Activated T-cell treated with anti-CD3 and anti-CD28 coated beads for 24 hours (primary cell): ENCODE results near the gene CDKN2B-AS1.

Experiments
- DNase-seq: peaks from one replicate; pipeline ENCODE4 v3.0.0-alpha.2; 2020; ENCODE audit warnings: low read depth

The CDKN2B-AS1 gene

GRCh38 chr9:22005702-22006606, 11.4 kb downstream of the CDKN2B-AS1 start:
- no peak for DNase-seq

DNA sequence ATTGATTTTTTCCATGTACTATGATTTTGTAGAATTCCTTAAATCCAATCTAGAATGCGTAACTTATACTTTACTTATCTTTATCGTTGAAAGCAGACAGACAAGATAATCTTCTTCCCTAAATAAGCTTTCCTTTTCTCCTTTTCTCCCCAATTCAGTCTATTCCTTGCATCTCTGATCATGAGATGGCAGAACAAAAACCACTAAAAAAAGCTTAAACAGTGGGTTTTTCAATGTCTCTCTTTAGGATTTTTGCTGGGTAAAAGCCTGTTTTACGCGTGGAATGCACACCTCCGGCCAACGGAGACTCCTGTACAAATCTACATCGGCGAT, 13.8 kb downstream of the CDKN2B-AS1 start:
- DNase-seq, result no peak

- DNase-seq, result peak; percentile 46
These were observed 14.3 kb downstream of the CDKN2B-AS1 start, which contains the start of gene CDKN2B for GRCh38 chr9:22008717-22009505. CDKN2B (minus strand) TSS chr9:22009305; CDS start chr9:22008953, 352 bp downstream.

DNA sequence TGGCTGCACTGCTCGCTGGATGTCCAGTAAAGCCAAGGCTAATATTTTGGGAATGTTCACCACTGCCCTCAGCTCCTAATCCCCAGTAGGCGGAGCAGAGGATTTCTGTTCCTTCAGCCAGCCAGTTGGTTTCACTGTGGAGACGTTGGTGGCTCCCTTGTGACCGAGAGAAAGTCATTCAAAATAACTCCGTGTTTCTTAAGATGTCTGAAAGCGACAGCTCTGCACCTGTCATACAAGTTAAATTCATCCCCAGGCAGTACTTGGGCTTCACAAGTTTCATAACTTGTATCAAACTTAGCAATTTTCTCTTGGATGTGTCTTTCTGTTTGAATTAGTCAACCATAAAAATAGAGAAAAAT, 14.9 kb downstream of the CDKN2B-AS1 start:
- DNase-seq, result no peak

DNA sequence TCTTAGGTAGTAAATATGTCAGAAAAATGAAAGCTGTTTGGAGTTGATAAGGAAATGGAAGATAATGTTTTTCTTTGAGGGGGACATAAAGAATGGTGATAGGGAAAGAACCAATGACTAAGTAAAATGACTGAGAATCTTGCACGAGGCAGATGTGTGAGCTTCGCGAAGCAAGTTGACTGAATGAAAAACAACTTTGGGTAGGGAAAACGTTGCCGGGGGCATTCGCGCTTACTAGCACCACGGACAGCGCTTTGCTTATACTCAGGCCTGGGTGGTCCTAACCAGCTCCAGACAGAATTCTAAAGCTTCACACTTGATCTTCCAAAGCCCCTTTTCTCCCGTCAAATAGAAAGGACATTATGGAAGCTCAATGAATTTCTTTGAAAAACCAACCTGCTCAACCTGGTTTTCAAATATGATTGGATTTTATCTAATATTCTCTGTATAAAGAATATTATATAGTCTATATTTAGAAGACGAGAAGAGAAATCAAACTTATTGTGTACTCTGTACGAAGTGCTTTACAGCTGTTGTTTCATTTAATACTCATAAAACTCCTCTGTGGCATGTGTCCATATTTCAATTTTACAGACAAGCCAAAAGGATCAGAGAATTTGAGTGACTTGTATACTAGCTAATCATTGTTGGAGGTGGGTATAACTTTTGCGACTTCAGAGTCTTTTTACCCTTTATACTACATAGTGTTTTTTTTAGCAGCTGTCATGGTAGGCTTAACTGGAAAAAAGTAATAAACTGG, 16.5 kb downstream of the CDKN2B-AS1 start:
- DNase-seq, result no peak

DNA sequence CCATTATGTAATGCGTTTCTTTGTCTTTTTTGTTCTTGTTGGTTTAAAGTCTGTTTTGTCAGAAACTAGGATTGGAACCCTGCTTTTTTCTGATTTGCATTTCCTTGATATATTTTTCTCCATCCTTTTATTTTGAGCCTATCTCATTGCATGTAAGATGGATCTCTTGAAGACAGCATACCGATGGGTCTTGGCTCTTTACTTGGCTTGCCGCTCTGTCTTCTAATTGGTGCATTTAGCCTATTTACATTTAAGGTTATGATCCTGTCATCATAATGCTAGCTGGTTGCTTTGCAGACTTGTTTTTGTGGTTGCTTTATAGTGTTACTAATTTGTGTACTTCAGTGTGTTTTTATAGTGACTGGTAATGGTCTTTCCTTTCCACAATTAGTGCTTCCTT, 27.8 kb downstream of the CDKN2B-AS1 start:
- no peak for DNase-seq

- no peak for DNase-seq
These were observed 32.1 kb downstream of the CDKN2B-AS1 start for GRCh38 chr9:22026696-22027095.

DNA sequence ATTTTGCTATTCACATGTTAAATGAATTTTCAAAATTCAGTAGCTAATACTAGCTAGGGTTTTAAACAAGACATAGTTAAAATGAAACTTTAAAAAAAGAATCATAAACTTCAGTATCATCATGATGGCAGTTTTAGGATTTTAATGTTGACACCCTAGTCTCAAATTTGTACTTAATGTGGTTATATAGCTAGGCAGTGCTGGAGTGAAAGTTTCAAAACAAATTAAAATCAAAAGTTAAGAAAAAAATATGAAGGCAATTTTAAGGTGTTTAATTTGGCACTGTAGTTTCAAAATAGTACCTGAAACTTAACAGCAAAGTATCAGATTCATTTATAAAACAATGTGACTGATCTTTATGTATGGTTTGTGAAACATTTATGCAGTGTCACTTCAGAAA, 33.8 kb downstream of the CDKN2B-AS1 start:
- DNase-seq, result no peak

DNA sequence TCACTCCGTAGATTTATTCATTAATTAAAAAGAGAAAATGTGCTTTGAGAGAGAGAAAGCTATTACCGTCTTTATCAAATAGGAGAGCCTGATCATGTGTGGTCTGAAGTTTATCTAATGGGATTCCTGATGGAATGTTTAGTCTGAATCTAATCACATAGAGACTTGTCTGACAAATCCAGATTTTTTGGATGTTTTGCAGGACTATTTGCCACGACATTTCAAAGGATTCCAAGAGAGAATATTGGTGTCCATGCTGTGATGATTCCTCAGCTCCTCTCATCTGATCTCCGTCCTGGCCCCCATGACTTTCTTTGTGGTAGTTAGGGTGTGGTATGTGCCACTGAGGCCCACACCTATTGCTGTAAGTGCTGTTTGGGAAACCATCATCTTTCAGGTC, 34.6 kb downstream of the CDKN2B-AS1 start:
- DNase-seq, result no peak

GRCh38 chr9:22030101-22030598, 35.6 kb downstream of the CDKN2B-AS1 start:
- DNase-seq, result no peak

- DNase-seq, result no peak
These were observed 37.2 kb downstream of the CDKN2B-AS1 start for GRCh38 chr9:22031655-22032411.

DNA sequence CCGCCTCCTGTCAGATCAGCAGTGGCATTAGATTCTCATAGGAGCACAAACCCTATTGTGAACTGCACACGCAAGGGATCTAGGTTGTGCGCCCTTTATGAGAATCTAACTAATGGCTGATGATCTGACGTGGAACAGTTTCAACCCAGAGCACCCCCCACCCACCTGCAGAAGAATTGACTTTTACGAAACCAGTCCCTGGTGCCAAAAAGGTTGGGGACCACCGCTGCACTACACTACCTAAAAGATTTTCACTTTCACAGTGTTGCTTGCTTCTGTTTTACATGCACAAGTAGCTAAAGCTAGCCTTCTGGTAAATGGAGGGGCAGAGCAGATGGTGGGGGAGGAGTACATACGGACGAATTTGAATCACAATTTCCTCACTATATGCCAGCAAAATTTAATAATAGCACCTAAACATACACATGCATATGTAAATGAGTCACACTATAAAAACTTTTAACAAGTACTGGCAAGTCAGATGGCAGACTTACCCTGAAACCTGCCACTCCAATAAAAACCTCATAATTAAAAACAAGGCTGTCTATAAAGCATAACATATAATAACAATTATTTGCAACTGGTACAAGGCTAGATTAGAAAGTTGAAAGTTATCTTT, 38.5 kb downstream of the CDKN2B-AS1 start:
- no peak for DNase-seq

- DNase-seq, result no peak
These were observed 41.0 kb downstream of the CDKN2B-AS1 start for GRCh38 chr9:22035591-22036011.

DNA sequence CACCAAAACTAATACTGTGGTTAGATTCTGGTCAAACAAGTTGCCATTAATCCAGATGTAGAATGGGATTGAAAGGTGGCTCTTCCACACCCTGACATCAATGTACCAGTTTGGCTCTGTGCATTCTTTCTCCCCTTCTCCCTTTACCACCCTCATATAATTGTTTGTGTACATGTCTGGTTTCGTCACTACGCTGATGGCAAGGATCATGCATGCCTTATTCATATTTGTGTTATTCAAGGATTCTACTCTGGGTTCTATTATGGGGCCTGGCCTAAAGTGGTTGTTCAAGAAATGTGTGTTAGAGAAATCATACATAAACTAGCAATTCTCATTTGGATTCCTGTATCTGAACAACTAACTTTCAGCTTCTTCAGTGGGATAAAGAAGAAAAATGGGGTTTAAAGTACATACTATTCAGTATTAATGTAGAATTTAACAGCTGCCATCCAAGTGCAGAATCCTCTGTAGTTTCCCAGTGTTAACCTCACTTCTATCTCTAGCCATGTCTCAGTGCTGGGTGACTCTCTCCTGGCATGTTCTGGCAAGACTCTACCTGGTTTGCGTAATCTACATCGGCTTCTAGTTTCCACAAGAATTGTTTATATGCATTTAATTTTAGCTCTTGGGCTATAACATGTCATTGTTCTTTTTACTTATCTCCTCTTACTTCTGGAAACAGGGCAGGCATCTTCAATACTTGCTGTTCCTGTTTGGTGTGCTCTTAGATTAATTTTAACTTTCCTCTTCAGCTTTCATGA, 42.5 kb downstream of the CDKN2B-AS1 start:
- no peak for DNase-seq

GRCh38 chr9:22037954-22038690, 43.5 kb downstream of the CDKN2B-AS1 start:
- no peak for DNase-seq

DNA sequence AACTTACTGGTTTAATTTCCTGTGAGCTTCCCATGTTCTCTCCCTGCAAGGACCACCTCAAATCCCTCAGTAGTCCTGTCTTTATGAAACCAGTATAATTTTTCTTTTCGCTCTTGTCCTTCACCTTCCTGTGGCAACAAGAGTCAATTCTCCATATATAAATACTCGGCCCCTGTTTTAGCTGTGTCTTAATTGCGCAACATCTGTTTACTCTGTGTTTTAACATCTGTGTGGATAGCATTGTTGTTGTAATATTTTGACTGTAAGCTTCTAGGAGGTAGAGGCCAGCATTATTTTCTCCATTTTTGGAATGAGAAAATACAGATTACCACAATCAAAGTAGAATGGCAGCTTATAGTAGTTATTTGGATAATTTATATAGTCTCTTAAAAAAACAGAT, 44.7 kb downstream of the CDKN2B-AS1 start:
- DNase-seq, result no peak

DNA sequence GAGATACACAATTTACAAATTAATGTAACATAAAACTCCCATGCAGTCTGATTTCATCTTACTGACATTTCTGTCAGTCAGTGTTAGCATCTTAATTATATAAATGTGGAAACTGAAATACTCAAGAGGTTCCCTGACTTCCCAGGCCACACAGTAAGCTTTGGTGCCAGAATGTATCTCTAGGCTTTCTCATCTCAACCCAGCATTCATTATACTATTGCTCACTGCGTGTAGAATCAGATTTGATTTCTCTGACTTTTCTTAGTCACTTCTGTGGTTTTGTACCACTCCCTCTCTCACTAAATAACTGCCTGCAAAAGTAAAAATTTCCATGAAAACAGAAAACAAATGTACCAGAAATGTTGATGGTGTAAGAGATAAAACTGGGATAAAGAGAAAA, 46.2 kb downstream of the CDKN2B-AS1 start:
- no peak for DNase-seq

- no peak for DNase-seq
These were observed 46.8 kb downstream of the CDKN2B-AS1 start for GRCh38 chr9:22041344-22041743.

GRCh38 chr9:22041775-22042174, 47.2 kb downstream of the CDKN2B-AS1 start:
- no peak for DNase-seq

DNA sequence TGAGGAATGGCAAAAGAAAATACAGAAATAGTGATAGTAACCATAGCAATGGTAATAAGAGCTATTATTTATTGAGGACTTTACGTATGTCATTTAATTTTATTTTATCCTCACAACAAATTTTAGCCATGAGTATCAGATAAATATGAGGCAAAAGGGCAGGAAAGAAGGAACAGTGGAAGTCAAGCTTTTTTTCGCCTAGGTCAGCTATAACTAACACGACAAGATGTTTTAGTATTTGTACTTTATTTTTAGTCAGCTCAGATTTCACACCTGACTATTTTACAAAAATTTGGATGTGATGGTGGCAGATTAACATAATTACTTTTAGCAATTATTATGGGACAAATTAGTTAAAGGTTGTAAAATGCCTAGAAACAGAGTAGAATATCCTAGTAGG, 49.3 kb downstream of the CDKN2B-AS1 start:
- DNase-seq, result no peak
